Measurements from ENCODE around the gene ARHGAP27. TPM values are rescaled to one million over a fixed set of nuclear protein-coding genes. Genes with fewer than 3 reads are reported as not detected.
A peak's percentile ranks its signal among the peaks of the same experiment; 100 is the strongest.

Gene ARHGAP27
- total RNA-seq, 1 experiment from 2014 or later = 39.2 TPM

GRCh38 chr17:45347444-45347843 lies 85.2 kb downstream of the ARHGAP27 start:
- H3K36me3 ChIP-seq (ENCODE audit: control insufficient read depth, insufficient read depth, low read length) = no peaks in the 10 kb centered on the region
- TF ChIP-seq SIN3A (IDR thresholded peaks at IDR 0.05; ENCODE audit: borderline replicate concordance, insufficient read depth, low read depth, low read length) = no peak
- TF ChIP-seq POLR2AphosphoS5 (IDR thresholded peaks at IDR 0.05; ENCODE audit: low read depth, low read length) = no peak
- TF ChIP-seq TCF7L2 (IDR thresholded peaks at IDR 0.05; ENCODE audit: low read depth, low read length) = no peak
- no peak for TF ChIP-seq REST (IDR thresholded peaks at IDR 0.05; ENCODE audit: insufficient read depth in 1 of 2, low read depth in 2 of 2, low read length in 1 of 2)
- no peak for TF ChIP-seq CTCF (IDR thresholded peaks at IDR 0.05)
- H3K4me1 ChIP-seq (ENCODE audit: control insufficient read depth, insufficient read depth, low read length) = peaks cover 8% of the 10 kb centered on the region
- no peaks in the 10 kb centered on the region for H3K27me3 ChIP-seq (ENCODE audit: control insufficient read depth, insufficient read depth, low read length)
- no peaks in the 10 kb centered on the region for H3K9me3 ChIP-seq (ENCODE audit: control insufficient read depth, insufficient read depth, low read depth, low read length)
- H3K27ac ChIP-seq (ENCODE audit: low read length) = peak overlapping the region; percentile 30; the same call in 1 of the 2 replicates
- ChIA-PET CTCF (no interaction called here), POLR2A (no interaction called here)
- no peak for DNase-seq (ENCODE audit: low read depth, low spot score)
- BruUV-seq (replicated peaks) = no TSS peak
- ATAC-seq = no peak
- intact Hi-C loops (cut with micrococcal nuclease; ENCODE audit: unreplicated experiment) (no loop called here), in situ Hi-C loops (cut with HindIII; ENCODE audit: low pct_unique_long_range_greater_than_20kb, low sequenced_read_pairs) (no loop called here)
- no peak overlapping the region for H3K4me3 ChIP-seq (ENCODE audit: low read depth in 2 of 2, low read length in 2 of 2)

GRCh38 chr17:45346216-45347015 lies 86.3 kb downstream of the ARHGAP27 start:
- no peaks in the 10 kb centered on the region for H3K27me3 ChIP-seq (ENCODE audit: control insufficient read depth, insufficient read depth, low read length)
- POLR2A ChIA-PET = no interaction called here
- H3K27ac ChIP-seq (ENCODE audit: low read length) = peak overlapping the region; percentile 79
- no peak overlapping the region for H3K4me3 ChIP-seq (ENCODE audit: low read depth in 2 of 2, low read length in 2 of 2)
- no peak for ATAC-seq
- CTCF ChIA-PET = no interaction called here
- TF ChIP-seq TCF7L2 (IDR thresholded peaks at IDR 0.05; ENCODE audit: low read depth, low read length) (no peak), REST (IDR thresholded peaks at IDR 0.05; ENCODE audit: insufficient read depth in 1 of 2, low read depth in 2 of 2, low read length in 1 of 2) (no peak), CTCF (IDR thresholded peaks at IDR 0.05) (no peak), SIN3A (IDR thresholded peaks at IDR 0.05; ENCODE audit: borderline replicate concordance, insufficient read depth, low read depth, low read length) (no peak), POLR2AphosphoS5 (IDR thresholded peaks at IDR 0.05; ENCODE audit: low read depth, low read length) (no peak)
- intact Hi-C loops (cut with micrococcal nuclease; ENCODE audit: unreplicated experiment) (no loop called here), in situ Hi-C loops (cut with HindIII; ENCODE audit: low pct_unique_long_range_greater_than_20kb, low sequenced_read_pairs) (no loop called here)
- no peaks in the 10 kb centered on the region for H3K36me3 ChIP-seq (ENCODE audit: control insufficient read depth, insufficient read depth, low read length)
- peaks cover 18% of the 10 kb centered on the region for H3K4me1 ChIP-seq (ENCODE audit: control insufficient read depth, insufficient read depth, low read length)
- DNase-seq (ENCODE audit: low read depth, low spot score) = no peak
- H3K9me3 ChIP-seq (ENCODE audit: control insufficient read depth, insufficient read depth, low read depth, low read length) = no peaks in the 10 kb centered on the region
- BruUV-seq (replicated peaks) = no TSS peak
